MCF 10A (cell line): Measurements from ENCODE around the gene MMP21. TPM values are rescaled to one million over a fixed set of nuclear protein-coding genes. Genes with fewer than 3 reads are reported as not detected.

ENCODE experiments used
- BruUV-seq: library from RNA; stranded (reverse); fragments of 400-500 nt; replicated peaks from 2 replicates; lab custom pipeline; 2021; lab: Mats Ljungman, UMichigan
- CTCF ChIA-PET: fragments of 300-600 bp; sonication (Branson Sonifier 250); formaldehyde crosslinking; extraction: SDS; loops from one replicate; lab custom pipeline; 2021; ENCODE audit warnings: antibody characterized with exemption, inconsistent platforms; lab: Yijun Ruan, JAX
- POLR2A ChIA-PET: fragments of 300-600, 350-650 bp; sonication (Branson Sonifier 250); formaldehyde crosslinking; extraction: SDS; loops from one replicate; lab custom pipeline; 2020; ENCODE audit warnings: antibody characterized with exemption, inconsistent platforms; lab: Yijun Ruan, JAX
- DNase-seq: peaks from one replicate; pipeline ENCODE4 v3.0.0-alpha.2; 2018; ENCODE audit not compliant: unreplicated experiment
- H3K27ac Mint-ChIP-seq: one replicate; pipeline ENCODE4 v1.8.0; 2022; ENCODE audit warnings: mild to moderate bottlenecking, low read depth, mixed read lengths; ENCODE audit not compliant: unreplicated experiment
- H3K27me3 Mint-ChIP-seq: one replicate; pipeline ENCODE4 v1.8.0; 2022; ENCODE audit warnings: mixed read lengths; ENCODE audit not compliant: insufficient read depth, unreplicated experiment
- H3K36me3 Mint-ChIP-seq: one replicate; pipeline ENCODE4 v1.8.0; 2022; ENCODE audit warnings: mild to moderate bottlenecking, moderate library complexity, mixed read lengths; ENCODE audit not compliant: insufficient read depth, unreplicated experiment
- H3K4me1 Mint-ChIP-seq: one replicate; pipeline ENCODE4 v1.8.0; 2022; ENCODE audit warnings: mixed read lengths; ENCODE audit not compliant: insufficient read depth, unreplicated experiment
- H3K4me3 Mint-ChIP-seq: one replicate; pipeline ENCODE4 v1.8.0; 2022; ENCODE audit warnings: mild to moderate bottlenecking, moderate library complexity, mixed read lengths; ENCODE audit not compliant: unreplicated experiment
- H3K9me3 Mint-ChIP-seq: one replicate; pipeline ENCODE4 v1.8.0; 2022; ENCODE audit warnings: mixed read lengths; ENCODE audit not compliant: unreplicated experiment
- CTCF ChIP-seq: fragments of 200-600 bp; IDR thresholded peaks from one replicate; pipeline ENCODE4 v1.8.0; 2022; ENCODE audit warnings: antibody characterized with exemption, mild to moderate bottlenecking; ENCODE audit not compliant: unreplicated experiment
- intact Hi-C: fragments of 100-400 bp; cut with micrococcal nuclease; formaldehyde crosslinking; loops from 2 replicates; pipeline ENCODE4 v1.14.1; 2022
- total RNA-seq: library from RNA; stranded (reverse); gene quantifications from 2 replicates; pipeline ENCODE4 v1.2.3, GENCODE V29; 2022

MMP21 gene
- total RNA-seq, 1 experiment from 2014 or later = not detected

GRCh38 chr10:125765835-125766234 is 9.8 kb downstream of the MMP21 start:
- Mint-ChIP-seq H3K4me1 (no peaks in the 10 kb centered on the region), H3K36me3 (peaks cover 56% of the 10 kb centered on the region), H3K27me3 (no peaks in the 10 kb centered on the region), H3K9me3 (no peaks in the 10 kb centered on the region), H3K4me3 (no peak overlapping the region), H3K27ac (no peak overlapping the region)
- no peak for TF ChIP-seq CTCF
- no TSS peak for BruUV-seq
- intact Hi-C loops = no loop called here
- ChIA-PET POLR2A (no interaction called here), CTCF (interaction anchor here (0.7 kb wide), 1 partner anchor 718 kb away, joined by 3 read pairs; no protein-coding TSS in a partner anchor)
- no peak for DNase-seq

GRCh38 chr10:125762692-125763648 is 12.7 kb downstream of the MMP21 start:
- no peak overlapping the region for H3K27ac Mint-ChIP-seq
- POLR2A ChIA-PET = no interaction called here
- H3K27me3 Mint-ChIP-seq = no peaks in the 10 kb centered on the region

GRCh38 chr10:125761961-125762360 is 13.7 kb downstream of the MMP21 start:
- H3K36me3 Mint-ChIP-seq = peaks cover 85% of the 10 kb centered on the region
- intact Hi-C loops = no loop called here
- BruUV-seq = no TSS peak
- H3K9me3 Mint-ChIP-seq = no peaks in the 10 kb centered on the region
- TF ChIP-seq CTCF = no peak
- no peaks in the 10 kb centered on the region for H3K4me1 Mint-ChIP-seq
- H3K27me3 Mint-ChIP-seq = no peaks in the 10 kb centered on the region
- ChIA-PET POLR2A (no interaction called here), CTCF (no interaction called here)
- no peak overlapping the region for H3K4me3 Mint-ChIP-seq
- DNase-seq = no peak
- H3K27ac Mint-ChIP-seq = no peak overlapping the region

More at GRCh38 chr10:125762692-125763648, 12.7 kb downstream of the MMP21 start:
- BruUV-seq = no TSS peak
- CTCF ChIA-PET = no interaction called here
- DNase-seq = no peak
- no peak overlapping the region for H3K4me3 Mint-ChIP-seq
- intact Hi-C loops = no loop called here
- no peak for TF ChIP-seq CTCF
- H3K4me1 Mint-ChIP-seq = no peaks in the 10 kb centered on the region
- H3K36me3 Mint-ChIP-seq = peaks cover 78% of the 10 kb centered on the region
- no peaks in the 10 kb centered on the region for H3K9me3 Mint-ChIP-seq

- no peak for TF ChIP-seq CTCF
- CTCF ChIA-PET = interaction anchor here (0.7 to 0.8 kb wide), 2 partner anchors 13 to 1505 kb away, joined by 3 to 4 read pairs; no protein-coding TSS in a partner anchor
- no TSS peak for BruUV-seq
- POLR2A ChIA-PET = no interaction called here
- no peaks in the 10 kb centered on the region for H3K9me3 Mint-ChIP-seq
- no peak overlapping the region for H3K4me3 Mint-ChIP-seq
- no peak overlapping the region for H3K27ac Mint-ChIP-seq
- peaks cover 92% of the 10 kb centered on the region for H3K36me3 Mint-ChIP-seq
- H3K4me1 Mint-ChIP-seq = no peaks in the 10 kb centered on the region
- DNase-seq = no peak
- intact Hi-C loops = no loop called here
- no peaks in the 10 kb centered on the region for H3K27me3 Mint-ChIP-seq
Observed at GRCh38 chr10:125757742-125758141, 17.9 kb downstream of the MMP21 start.
